Bronchial epithelial cell (primary cell): ENCODE measurements around the gene C11orf68. TPM values are rescaled to one million over a fixed set of nuclear protein-coding genes. Genes with fewer than 3 reads are reported as not detected.

ENCODE experiments used
- DNase-seq: peaks from one replicate; pipeline ENCODE4 v3.0.0-alpha.2; 2010; ENCODE audit warnings: low read depth
- FAIRE-seq: peaks from 2 replicates; lab custom pipeline; 2011; peaks lifted over from hg19 to GRCh38; lab: Jason Lieb, UNC
- H3K27me3 ChIP-seq: 2 replicates; pipeline ENCODE4 v1.5.1; 2011; ENCODE audit warnings: low read length; ENCODE audit not compliant: control insufficient read depth, insufficient read depth
- H3K36me3 ChIP-seq: 2 replicates; pipeline ENCODE4 v1.5.1; 2011; ENCODE audit warnings: low read length; ENCODE audit not compliant: control insufficient read depth, insufficient read depth
- H3K4me3 ChIP-seq: 2 replicates; pipeline ENCODE4 v1.5.1; 2011; ENCODE audit warnings: mild to moderate bottlenecking, low read depth, low read length, control low read depth
- total RNA-seq: library from RNA; depleted of rRNA; stranded (reverse); fragments of >200 nt; gene quantifications from 2 replicates; pipeline ENCODE4 v1.2.1, GENCODE V29; 2014
- TF ChIP-seq, protein P1 (sequence below): IDR thresholded peaks from 2 replicates; pipeline ENCODE4 v1.5.1; 2011; ENCODE audit warnings: mild to moderate bottlenecking, moderate library complexity, low read length, control low read depth, inconsistent platforms; ENCODE audit not compliant: insufficient read depth, severe bottlenecking

The C11orf68 gene
- total RNA-seq, 1 donor from 2014 or later, result 8.4 TPM

DNA sequence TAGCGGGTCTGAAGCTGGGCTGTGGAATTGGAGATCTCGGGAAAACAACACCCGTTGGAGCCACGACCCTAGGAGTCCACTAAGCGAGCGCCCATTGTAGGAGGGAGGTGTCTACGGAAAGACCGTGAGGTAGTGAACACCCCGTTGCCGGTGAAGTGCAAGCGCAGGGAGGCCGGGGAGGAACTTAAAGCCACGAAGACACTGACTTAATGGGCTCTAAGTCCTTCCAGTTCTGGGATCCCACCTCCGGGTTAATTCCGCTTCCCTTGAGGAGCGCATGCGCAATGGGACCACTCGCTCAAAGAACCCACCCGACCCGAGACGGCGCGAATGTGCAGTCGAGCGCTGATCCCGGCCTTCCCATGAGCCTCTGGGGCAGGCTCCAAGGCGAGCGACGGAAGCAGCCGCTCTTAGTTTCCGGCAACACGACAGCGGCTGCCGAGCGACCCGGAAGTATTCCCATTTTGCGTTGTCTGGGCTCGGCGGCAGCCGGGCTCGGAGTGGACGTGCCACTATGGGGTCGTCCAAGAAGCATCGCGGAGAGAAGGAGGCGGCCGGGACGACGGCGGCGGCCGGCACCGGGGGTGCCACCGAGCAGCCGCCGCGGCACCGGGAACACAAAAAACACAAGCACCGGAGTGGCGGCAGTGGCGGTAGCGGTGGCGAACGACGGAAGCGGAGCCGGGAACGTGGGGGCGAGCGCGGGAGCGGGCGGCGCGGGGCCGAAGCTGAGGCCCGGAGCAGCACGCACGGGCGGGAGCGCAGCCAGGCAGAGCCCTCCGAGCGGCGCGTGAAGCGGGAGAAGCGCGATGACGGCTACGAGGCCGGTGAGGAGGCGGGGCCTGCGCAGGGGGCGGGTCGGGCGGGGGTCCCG is 42.6 kb upstream of the C11orf68 start, which contains the start of gene SART1:
Gene SART1, plus strand, starts transcription at position 468 of the 874 bp plus-strand sequence. Its CDS starts 47 bp downstream, at position 515.
- peak; percentile 91 for DNase-seq
- TF ChIP-seq, protein P1, sequence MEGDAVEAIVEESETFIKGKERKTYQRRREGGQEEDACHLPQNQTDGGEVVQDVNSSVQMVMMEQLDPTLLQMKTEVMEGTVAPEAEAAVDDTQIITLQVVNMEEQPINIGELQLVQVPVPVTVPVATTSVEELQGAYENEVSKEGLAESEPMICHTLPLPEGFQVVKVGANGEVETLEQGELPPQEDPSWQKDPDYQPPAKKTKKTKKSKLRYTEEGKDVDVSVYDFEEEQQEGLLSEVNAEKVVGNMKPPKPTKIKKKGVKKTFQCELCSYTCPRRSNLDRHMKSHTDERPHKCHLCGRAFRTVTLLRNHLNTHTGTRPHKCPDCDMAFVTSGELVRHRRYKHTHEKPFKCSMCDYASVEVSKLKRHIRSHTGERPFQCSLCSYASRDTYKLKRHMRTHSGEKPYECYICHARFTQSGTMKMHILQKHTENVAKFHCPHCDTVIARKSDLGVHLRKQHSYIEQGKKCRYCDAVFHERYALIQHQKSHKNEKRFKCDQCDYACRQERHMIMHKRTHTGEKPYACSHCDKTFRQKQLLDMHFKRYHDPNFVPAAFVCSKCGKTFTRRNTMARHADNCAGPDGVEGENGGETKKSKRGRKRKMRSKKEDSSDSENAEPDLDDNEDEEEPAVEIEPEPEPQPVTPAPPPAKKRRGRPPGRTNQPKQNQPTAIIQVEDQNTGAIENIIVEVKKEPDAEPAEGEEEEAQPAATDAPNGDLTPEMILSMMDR, result no peak
- Histone ChIP-seq H3K4me3 (peak within 1 kb of the TSS; percentile 79), H3K36me3 (peaks cover 22% of the 10 kb centered on the region), H3K27me3 (no peaks in the 10 kb centered on the region)
- FAIRE-seq, result no peak

- DNase-seq (no peak), FAIRE-seq (no peak)
- Histone ChIP-seq H3K36me3 (peaks cover 16% of the 10 kb centered on the region), H3K4me3 (peak overlapping the region; percentile 79), H3K27me3 (no peaks in the 10 kb centered on the region)
- TF ChIP-seq, protein P1, result no peak
Observed at GRCh38 chr11:65960824-65961266, 42.0 kb upstream of the C11orf68 start.

DNA sequence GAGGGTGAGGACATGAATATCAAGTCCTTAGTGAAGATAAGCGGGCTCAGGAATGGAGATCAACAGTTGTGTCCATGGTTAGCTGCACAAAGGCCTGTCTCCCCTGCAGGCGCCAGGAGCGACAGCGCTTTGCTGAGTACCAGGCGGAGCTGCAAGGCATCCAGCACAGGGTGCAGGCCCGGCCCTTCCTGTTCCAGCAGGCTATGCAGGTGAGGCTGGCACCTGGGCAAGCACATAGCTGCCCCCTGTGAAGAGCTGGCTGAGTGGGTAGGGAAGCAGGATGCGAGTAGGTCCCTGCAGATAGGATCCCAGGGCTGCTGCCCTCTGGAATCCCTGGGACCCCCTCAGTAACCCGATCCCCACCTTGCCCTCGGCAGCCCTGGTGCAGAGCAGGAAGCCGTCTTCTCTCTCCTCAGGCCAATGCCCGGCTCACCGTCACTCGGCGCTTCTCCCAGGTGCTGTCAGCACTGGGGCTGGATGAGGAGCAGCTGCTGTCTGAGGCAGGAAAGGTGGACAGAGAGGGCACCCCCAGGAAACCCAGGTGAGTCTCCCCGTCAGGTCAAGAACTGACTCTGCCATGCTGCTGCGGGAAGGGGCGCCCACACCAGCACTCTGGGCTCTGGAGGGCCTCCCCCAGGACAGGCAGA is 40.0 kb upstream of the C11orf68 start:
- no peak for FAIRE-seq
- Histone ChIP-seq H3K27me3 (no peaks in the 10 kb centered on the region), H3K36me3 (peaks cover 2% of the 10 kb centered on the region), H3K4me3 (no peak overlapping the region)
- DNase-seq, result no peak
- TF ChIP-seq, protein P1, result no peak

- FAIRE-seq (no peak), DNase-seq (no peak)
- no peaks in the 10 kb centered on the region for H3K27me3 ChIP-seq
- TF ChIP-seq, protein P1, result no peak
- no peaks in the 10 kb centered on the region for H3K36me3 ChIP-seq
- H3K4me3 ChIP-seq, result no peak overlapping the region
Observed at GRCh38 chr11:65958291-65958690, 39.4 kb upstream of the C11orf68 start.

- FAIRE-seq (no peak), DNase-seq (peak; percentile 86)
Observed at GRCh38 chr11:65954771-65955170, 35.9 kb upstream of the C11orf68 start.

More at GRCh38 chr11:65954771-65955170, 35.9 kb upstream of the C11orf68 start:
- H3K4me3 ChIP-seq, result no peak overlapping the region
- H3K27me3 ChIP-seq, result no peaks in the 10 kb centered on the region
- H3K36me3 ChIP-seq, result no peaks in the 10 kb centered on the region
- TF ChIP-seq, protein P1, result no peak
